HG02884 (cell line): ENCODE data around the gene NCOA5.

Experiments
- ATAC-seq: cut with Tn5 transposase; IDR thresholded peaks from one replicate; pipeline ENCODE4 v1.9.1; 2021; ENCODE audit warnings: mild to moderate bottlenecking, moderate library complexity; ENCODE audit not compliant: unreplicated experiment

The NCOA5 gene

GRCh38 chr20:46020555-46020954 lies 69.2 kb downstream of the NCOA5 start:
- ATAC-seq: no peak

- ATAC-seq: no peak
Observed at GRCh38 chr20:46018611-46019010, 71.2 kb downstream of the NCOA5 start.

- ATAC-seq: no peak
Observed at GRCh38 chr20:46018112-46018511, 71.7 kb downstream of the NCOA5 start.

GRCh38 chr20:46017272-46017671 lies 72.5 kb downstream of the NCOA5 start:
- no peak for ATAC-seq

- ATAC-seq: no peak
Observed at GRCh38 chr20:46014517-46015396, 75.0 kb downstream of the NCOA5 start.

GRCh38 chr20:46013829-46014516 lies 75.8 kb downstream of the NCOA5 start:
- peak; percentile 57 for ATAC-seq

- ATAC-seq: no peak
Observed at GRCh38 chr20:46013322-46013828, 76.4 kb downstream of the NCOA5 start.

GRCh38 chr20:46012921-46013320 lies 76.8 kb downstream of the NCOA5 start:
- ATAC-seq: no peak

- no peak for ATAC-seq
Observed at GRCh38 chr20:46011631-46012482, 77.9 kb downstream of the NCOA5 start.
